SIG-M5 (cell line): Measurements from ENCODE around the gene ARHGAP19.

Source experiments
- DNase-seq: peaks from one replicate; lab custom pipeline; 2025; lab: John Stamatoyannopoulos, UW

ARHGAP19 gene

GRCh38 chr10:97228775-97229157 is 63.7 kb downstream of the ARHGAP19 start:
- DNase-seq: no peak

- no peak for DNase-seq
These were observed 64.2 kb downstream of the ARHGAP19 start for GRCh38 chr10:97228130-97228774.

GRCh38 chr10:97226398-97226797 is 66.0 kb downstream of the ARHGAP19 start:
- no peak for DNase-seq

GRCh38 chr10:97224483-97225435 is 67.7 kb downstream of the ARHGAP19 start:
- DNase-seq: no peak

- no peak for DNase-seq
These were observed 70.0 kb downstream of the ARHGAP19 start for GRCh38 chr10:97222326-97222961.

- DNase-seq: no peak
These were observed 72.1 kb downstream of the ARHGAP19 start for GRCh38 chr10:97220355-97220754.

- no peak for DNase-seq
These were observed 75.1 kb downstream of the ARHGAP19 start for GRCh38 chr10:97217299-97217698.

- no peak for DNase-seq
These were observed 76.7 kb downstream of the ARHGAP19 start for GRCh38 chr10:97215619-97216260.

GRCh38 chr10:97213431-97213830 is 79.0 kb downstream of the ARHGAP19 start:
- DNase-seq: no peak

GRCh38 chr10:97211229-97211628 is 81.2 kb downstream of the ARHGAP19 start:
- DNase-seq: no peak

GRCh38 chr10:97210543-97210960 is 81.9 kb downstream of the ARHGAP19 start:
- no peak for DNase-seq

GRCh38 chr10:97207756-97208346 is 84.6 kb downstream of the ARHGAP19 start:
- no peak for DNase-seq

- no peak for DNase-seq
These were observed 85.3 kb downstream of the ARHGAP19 start for GRCh38 chr10:97207131-97207530.

- DNase-seq: no peak
These were observed 87.4 kb downstream of the ARHGAP19 start for GRCh38 chr10:97204826-97205679.

GRCh38 chr10:97203220-97203619 is 89.2 kb downstream of the ARHGAP19 start:
- no peak for DNase-seq

- no peak for DNase-seq
These were observed 91.8 kb downstream of the ARHGAP19 start for GRCh38 chr10:97200616-97201015.

GRCh38 chr10:97199152-97199551 is 93.3 kb downstream of the ARHGAP19 start:
- no peak for DNase-seq

GRCh38 chr10:97197030-97197500 is 95.4 kb downstream of the ARHGAP19 start:
- DNase-seq: no peak

GRCh38 chr10:97196223-97197029 is 96.0 kb downstream of the ARHGAP19 start:
- DNase-seq: no peak

GRCh38 chr10:97195706-97196222 is 96.7 kb downstream of the ARHGAP19 start:
- no peak for DNase-seq
